Colonic mucosa (tissue), 4 donors: ENCODE measurements around the gene TMEM207. TPM values are rescaled to one million over a fixed set of nuclear protein-coding genes. Genes with fewer than 3 reads are reported as not detected.

Experiments
- DNase-seq: peaks from one replicate; pipeline ENCODE4 v3.0.0-alpha.2; 2020
- H3K27ac ChIP-seq: fragments of 200-600 bp; one replicate; pipeline ENCODE4 v1.8.0; 2021
- H3K27me3 ChIP-seq: fragments of 200-600 bp; one replicate; pipeline ENCODE4 v1.8.0; 2021
- H3K36me3 ChIP-seq: fragments of 200-600 bp; one replicate; pipeline ENCODE4 v1.8.0; 2021
- H3K4me1 ChIP-seq: fragments of 200-600 bp; one replicate; pipeline ENCODE4 v1.8.0; 2021; ENCODE audit warnings: mild to moderate bottlenecking
- H3K4me3 ChIP-seq: fragments of 200-600 bp; one replicate; pipeline ENCODE4 v1.8.0; 2021
- H3K9ac ChIP-seq, 2 donors: one replicate each; pipeline ENCODE4 v1.7.0; 2013; ENCODE audit warnings: control low read depth in 2 of 2, low read depth in 2 of 2, low read length in 2 of 2
- H3K9me3 ChIP-seq: fragments of 200-600 bp; one replicate; pipeline ENCODE4 v1.8.0; 2021
- CTCF ChIP-seq: fragments of 200-600 bp; IDR thresholded peaks from one replicate; pipeline ENCODE4 v1.8.0; 2022; ENCODE audit warnings: antibody characterized with exemption, mild to moderate bottlenecking
- intact Hi-C: fragments of 100-400 bp; cut with DNase I; formaldehyde crosslinking; loops from one replicate; pipeline ENCODE4 v1.14.1; 2022
- total RNA-seq, 2 donors: library from RNA; stranded (reverse); fragmentation: NEBNext Ultra II Directional in 1 of 2; extraction: Animal tissue kit (Norgen Biotek cat#: 25700) in 1 of 2; gene quantifications; one replicate each; pipeline ENCODE4 v1.2.1, GENCODE V29; 2021
- donor health status: healthy.
- donor health status: DM: no; HTN: no; CAD: no.
- donor health status: DM: no; HTN: no; CAD: no.

Gene TMEM207
- total RNA-seq, 2 donors from 2014 or later, result not detected

DNA sequence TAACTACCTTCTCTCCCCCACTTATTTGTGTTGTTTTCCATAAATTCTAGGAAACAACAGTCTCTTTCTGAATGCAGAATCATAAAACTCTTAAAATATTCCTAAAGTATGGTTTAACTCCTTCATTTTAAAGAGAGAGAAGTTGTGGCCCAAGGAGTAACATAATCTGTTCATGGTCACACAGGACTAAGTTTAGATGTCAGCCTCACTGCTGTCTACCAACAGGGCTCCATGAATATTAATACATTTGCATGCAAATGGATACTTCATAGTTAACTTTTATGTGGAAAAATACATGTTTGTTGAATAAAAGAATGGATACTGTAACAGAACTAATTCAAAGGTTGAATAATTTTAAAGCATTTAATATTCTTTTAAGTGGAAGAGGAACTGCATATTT, 45.7 kb upstream of the TMEM207 start:
- no peaks in the 10 kb centered on the region for H3K9me3 ChIP-seq
- H3K9ac ChIP-seq, result no peak overlapping the region
- TF ChIP-seq CTCF, result no peak
- H3K36me3 ChIP-seq, result no peaks in the 10 kb centered on the region
- no peaks in the 10 kb centered on the region for H3K4me1 ChIP-seq
- no peaks in the 10 kb centered on the region for H3K27me3 ChIP-seq
- no peak overlapping the region for H3K4me3 ChIP-seq
- no peak for DNase-seq
- H3K27ac ChIP-seq, result no peak overlapping the region
- intact Hi-C loops, result no loop called here

DNA sequence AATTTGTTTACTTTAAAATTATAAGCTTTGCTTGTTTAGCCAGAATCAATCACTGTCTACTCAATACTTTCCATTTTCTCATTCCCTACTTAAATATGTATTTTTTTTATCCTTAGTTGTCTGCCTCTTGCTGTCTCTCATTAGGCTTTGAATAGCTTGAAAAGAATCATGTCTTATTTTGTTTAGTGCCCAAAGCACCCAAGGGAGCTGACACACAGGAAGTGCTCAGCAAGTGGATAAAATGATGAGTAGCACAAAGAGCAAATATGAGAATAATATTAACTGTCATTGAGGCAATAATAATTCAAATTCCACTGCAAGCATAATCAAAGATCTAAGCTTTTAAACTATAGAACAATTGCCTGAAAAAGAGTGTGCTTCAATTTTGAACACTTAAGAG, 45.2 kb upstream of the TMEM207 start:
- no peak overlapping the region for H3K4me3 ChIP-seq
- no peaks in the 10 kb centered on the region for H3K9me3 ChIP-seq
- no peak overlapping the region for H3K27ac ChIP-seq
- no peak overlapping the region for H3K9ac ChIP-seq
- intact Hi-C loops, result no loop called here
- H3K4me1 ChIP-seq, result no peaks in the 10 kb centered on the region
- H3K27me3 ChIP-seq, result no peaks in the 10 kb centered on the region
- no peak for TF ChIP-seq CTCF
- no peaks in the 10 kb centered on the region for H3K36me3 ChIP-seq
- no peak for DNase-seq

GRCh38 chr3:190492966-190493365, 43.3 kb upstream of the TMEM207 start:
- no peak for DNase-seq
- no peak for TF ChIP-seq CTCF
- Histone ChIP-seq H3K27me3 (no peaks in the 10 kb centered on the region), H3K4me1 (no peaks in the 10 kb centered on the region), H3K4me3 (no peak overlapping the region), H3K9ac (no peak overlapping the region), H3K9me3 (no peaks in the 10 kb centered on the region), H3K36me3 (no peaks in the 10 kb centered on the region), H3K27ac (no peak overlapping the region)
- intact Hi-C loops, result no loop called here

DNA sequence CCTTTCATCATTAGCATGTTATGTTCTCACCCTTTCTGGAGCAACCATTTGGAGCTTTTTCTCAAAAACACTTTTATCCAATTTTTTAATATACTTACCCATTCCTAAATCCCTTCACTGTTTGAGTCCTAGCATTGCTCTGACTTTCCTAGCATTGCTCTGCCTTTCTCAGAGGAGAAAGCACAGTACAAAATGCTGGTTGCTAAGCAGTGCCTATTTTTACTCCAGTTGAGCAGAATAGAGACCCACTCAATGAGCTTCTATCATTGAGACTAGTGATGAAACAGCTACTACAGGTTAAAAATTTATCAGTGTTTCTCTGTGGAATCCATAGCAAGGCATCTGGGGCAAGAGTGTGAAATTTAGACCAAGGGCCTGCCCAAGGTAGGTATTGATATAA, 42.4 kb upstream of the TMEM207 start:
- Histone ChIP-seq H3K27ac (no peak overlapping the region), H3K36me3 (no peaks in the 10 kb centered on the region), H3K27me3 (no peaks in the 10 kb centered on the region), H3K9me3 (no peaks in the 10 kb centered on the region), H3K4me3 (no peak overlapping the region), H3K4me1 (no peaks in the 10 kb centered on the region), H3K9ac (no peak overlapping the region)
- intact Hi-C loops, result no loop called here
- TF ChIP-seq CTCF, result no peak
- DNase-seq, result no peak

- Histone ChIP-seq H3K9me3 (no peaks in the 10 kb centered on the region), H3K4me1 (no peaks in the 10 kb centered on the region), H3K27me3 (no peaks in the 10 kb centered on the region), H3K4me3 (no peak overlapping the region), H3K36me3 (no peaks in the 10 kb centered on the region), H3K27ac (no peak overlapping the region), H3K9ac (no peak overlapping the region)
- intact Hi-C loops, result no loop called here
- DNase-seq, result no peak
- no peak for TF ChIP-seq CTCF
Observed at GRCh38 chr3:190491533-190492054, 41.9 kb upstream of the TMEM207 start.
